Stimulated activated CD8-positive, alpha-beta memory T cell treated with anti-CD3 and anti-CD28 coated beads, Interleukin-7, amount 100 ng/mL, for 4 hours (primary cell): ENCODE results near the gene YRDC.

Experiments
- DNase-seq, 2 donors: peaks; one replicate each; pipeline ENCODE4 v3.0.0-alpha.2; 2020; ENCODE audit warnings: low read depth in 2 of 2

The YRDC gene, protein sequence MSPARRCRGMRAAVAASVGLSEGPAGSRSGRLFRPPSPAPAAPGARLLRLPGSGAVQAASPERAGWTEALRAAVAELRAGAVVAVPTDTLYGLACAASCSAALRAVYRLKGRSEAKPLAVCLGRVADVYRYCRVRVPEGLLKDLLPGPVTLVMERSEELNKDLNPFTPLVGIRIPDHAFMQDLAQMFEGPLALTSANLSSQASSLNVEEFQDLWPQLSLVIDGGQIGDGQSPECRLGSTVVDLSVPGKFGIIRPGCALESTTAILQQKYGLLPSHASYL

DNA sequence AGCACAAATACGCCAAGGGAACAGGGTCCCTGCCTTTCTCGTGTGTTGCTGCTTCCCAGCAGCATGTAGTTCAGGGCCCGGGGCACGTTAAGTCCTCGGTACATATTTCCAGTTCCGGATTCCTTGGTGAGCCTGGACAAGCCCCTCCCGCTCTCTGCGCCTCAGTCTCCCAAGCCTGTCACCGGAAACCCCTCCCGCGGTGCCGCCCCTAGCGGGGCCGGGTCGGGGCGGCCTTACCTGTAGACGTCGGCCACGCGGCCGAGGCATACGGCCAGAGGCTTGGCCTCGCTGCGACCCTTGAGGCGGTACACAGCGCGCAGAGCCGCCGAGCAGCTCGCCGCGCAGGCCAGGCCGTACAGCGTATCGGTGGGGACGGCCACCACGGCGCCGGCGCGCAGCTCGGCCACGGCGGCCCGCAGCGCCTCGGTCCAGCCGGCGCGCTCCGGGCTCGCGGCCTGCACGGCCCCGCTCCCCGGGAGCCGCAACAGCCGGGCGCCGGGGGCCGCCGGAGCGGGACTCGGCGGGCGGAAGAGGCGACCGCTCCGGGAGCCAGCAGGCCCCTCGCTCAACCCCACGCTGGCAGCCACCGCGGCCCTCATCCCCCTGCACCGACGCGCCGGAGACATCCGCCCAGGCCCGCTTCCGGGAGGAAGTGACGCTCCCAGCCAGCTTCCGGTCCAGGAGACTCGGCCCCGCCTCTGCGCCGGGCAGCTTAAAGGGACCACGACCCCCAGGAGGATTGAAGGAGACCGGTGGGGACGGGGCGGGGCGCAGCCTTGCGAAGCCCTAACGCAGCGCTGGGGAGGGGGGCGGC, at the start of gene YRDC, which contains the start of gene C1orf122:
Gene YRDC (minus strand): TSS at position 654 of the 814 bp plus-strand sequence. CDS start 28 bp downstream, at position 626.
Gene C1orf122 (plus strand): TSS at position 236 of the 814 bp plus-strand sequence. CDS start 615 bp downstream, outside the sequence.
- peak; percentile 86 to 92 for DNase-seq

- no peak for DNase-seq
Observed at GRCh38 chr1:37854406-37854805, 46.4 kb upstream of the YRDC start.

DNA sequence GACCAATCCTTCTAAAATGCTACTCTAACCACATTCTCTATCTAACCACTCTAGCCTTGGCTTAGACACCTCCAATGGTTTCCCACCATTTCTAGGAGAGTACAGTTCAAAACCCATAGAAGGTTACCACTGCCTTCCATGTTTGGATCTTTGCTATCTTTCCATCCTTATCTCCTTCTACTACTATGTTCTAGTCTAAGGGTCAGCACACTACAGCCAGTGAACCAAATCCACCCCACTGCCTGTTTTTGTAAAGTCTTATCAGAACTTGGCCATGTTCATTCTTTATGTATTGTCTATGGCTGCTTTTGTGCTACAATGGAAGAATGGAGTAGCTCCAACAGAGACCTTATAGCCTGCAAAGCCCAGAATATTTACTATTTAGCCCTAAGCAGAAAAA, 45.1 kb upstream of the YRDC start:
- no peak for DNase-seq

- no peak for DNase-seq
Observed at GRCh38 chr1:37851782-37852210, 43.8 kb upstream of the YRDC start.

DNA sequence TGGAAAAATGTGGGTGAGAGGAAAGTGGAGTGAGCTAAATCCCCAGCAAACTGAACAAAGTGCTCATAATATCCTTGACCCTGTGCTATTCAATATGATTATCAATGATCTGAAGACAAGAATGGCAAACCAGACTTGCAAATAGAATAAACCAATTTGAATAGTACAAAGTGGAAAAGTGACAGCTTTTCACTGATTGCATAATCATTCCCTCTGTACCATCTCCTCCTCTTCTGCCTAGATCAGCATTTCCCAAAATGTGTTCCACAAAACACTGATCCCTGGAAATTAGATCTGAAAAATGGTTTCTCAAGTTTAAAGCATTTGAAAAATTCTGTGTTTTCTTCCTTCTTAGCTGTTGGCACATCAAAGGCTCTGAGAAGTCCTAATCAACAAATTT, 43.3 kb upstream of the YRDC start:
- no peak for DNase-seq

- DNase-seq = no peak
Observed at GRCh38 chr1:37850352-37850955, 42.4 kb upstream of the YRDC start.

- no peak for DNase-seq
Observed at GRCh38 chr1:37849480-37849879, 41.5 kb upstream of the YRDC start.

DNA sequence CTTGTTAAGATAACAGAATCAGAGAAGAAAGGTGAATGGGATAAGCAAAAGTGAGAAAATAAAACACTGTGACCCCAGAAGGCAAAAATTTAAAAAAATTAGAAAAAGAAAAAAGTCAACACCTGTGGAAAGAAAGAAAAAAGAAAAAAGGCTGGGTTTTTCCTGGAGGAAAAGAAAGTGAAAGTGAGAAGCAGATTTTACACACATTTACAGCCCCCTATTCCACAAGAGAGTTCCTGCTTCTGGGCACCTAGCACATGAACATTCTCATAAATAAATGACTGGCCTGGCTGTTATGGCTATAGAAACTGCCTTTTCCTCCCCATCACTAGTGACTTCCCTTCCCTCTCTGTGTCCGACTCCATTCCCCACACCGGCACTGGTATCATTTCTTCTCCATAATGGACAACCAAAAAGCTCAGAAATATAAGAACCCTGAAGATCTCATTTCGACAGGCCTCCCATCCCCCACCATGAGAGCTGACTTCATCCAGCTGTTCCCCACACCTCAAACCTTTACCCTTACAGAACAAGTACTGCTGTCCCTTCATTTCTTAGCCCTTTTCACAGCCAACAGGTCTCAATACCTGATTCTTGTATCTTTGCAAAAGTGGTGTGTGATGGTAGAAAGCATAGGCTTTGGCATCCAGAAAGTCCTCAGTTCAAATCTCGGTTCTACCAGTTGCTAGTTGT, 38.8 kb upstream of the YRDC start:
- DNase-seq = no peak

DNA sequence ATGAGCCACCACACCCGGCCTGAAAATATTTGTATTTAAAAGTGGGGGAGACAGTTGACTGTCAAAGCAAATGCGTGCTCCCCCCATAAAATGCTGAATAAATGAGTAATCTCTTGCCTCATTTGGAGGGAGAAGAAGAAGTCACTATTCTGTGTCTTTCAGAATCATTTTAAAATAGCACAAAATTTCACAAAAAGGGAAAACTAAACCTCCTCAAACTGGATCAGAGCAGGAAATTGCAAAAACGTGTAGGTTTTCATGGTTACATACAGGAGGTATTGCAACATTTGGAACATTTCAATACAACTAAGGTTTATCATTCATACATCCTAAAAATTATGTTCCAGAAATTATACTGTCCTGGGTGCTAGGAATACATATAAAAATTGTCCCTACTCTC, 37.8 kb upstream of the YRDC start:
- DNase-seq = no peak

GRCh38 chr1:37845049-37845646, 37.1 kb upstream of the YRDC start:
- no peak for DNase-seq

DNA sequence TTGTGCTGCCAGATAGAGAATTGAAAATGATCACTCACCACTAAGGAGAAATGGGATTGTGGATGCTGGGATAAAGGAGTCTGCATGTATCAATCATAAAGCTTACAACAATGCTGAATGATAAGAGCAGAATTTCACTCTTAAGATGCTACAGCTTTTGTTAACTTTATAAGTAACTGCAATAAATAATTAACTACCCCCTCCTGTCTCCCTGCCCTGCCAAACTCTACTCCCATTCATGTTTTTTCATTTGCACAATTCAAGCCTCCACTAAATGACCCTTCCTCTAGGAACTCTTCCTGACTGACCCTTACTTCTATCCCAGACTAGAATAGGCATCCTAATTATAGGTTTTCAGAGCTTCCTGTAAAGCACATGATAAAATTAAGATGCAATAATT, 36.5 kb upstream of the YRDC start:
- DNase-seq = no peak

DNA sequence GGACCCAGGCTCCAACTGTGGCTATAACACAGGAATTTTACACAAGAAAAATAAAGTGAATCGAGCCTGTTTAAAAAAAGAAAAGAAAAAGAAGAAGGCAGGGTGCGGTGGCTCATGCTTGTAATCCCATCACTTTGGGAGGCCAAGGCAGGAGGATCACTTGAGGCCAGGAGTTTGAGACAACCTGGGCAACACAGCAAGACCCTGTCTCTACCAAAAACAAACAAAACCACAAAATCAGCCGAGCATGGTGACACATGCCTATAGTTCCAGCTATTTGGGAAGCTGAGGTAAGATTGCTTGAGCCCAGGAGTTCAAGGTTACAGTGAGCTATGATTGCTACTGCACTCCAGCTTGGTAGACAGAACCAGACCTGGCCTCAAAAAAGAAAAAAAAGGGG, 33.6 kb upstream of the YRDC start:
- no peak for DNase-seq

DNA sequence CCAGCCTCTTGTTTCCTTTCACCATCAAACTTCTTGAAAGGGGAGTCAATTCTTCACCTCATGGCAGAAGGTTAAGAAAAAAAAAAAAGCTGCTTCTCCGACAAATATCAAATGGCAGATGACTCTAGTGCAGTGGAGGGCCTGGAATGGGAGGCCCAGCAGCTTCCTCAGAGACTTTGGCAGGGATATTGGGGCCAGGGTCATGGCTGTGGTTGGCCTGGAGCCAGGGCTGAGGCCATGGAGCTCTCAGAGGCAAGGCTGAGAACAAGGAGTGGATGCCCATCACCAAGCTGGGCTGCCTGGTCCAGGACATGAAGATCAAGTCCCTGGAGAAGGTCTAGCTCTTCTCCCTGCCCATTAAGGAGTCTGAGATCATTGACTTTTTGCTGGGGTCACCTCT, 32.7 kb upstream of the YRDC start:
- DNase-seq = no peak

GRCh38 chr1:37839676-37840075, 31.7 kb upstream of the YRDC start:
- DNase-seq = no peak

GRCh38 chr1:37836788-37837187, 28.8 kb upstream of the YRDC start:
- DNase-seq = no peak

- no peak for DNase-seq
Observed at GRCh38 chr1:37831809-37832208, 23.8 kb upstream of the YRDC start.

DNA sequence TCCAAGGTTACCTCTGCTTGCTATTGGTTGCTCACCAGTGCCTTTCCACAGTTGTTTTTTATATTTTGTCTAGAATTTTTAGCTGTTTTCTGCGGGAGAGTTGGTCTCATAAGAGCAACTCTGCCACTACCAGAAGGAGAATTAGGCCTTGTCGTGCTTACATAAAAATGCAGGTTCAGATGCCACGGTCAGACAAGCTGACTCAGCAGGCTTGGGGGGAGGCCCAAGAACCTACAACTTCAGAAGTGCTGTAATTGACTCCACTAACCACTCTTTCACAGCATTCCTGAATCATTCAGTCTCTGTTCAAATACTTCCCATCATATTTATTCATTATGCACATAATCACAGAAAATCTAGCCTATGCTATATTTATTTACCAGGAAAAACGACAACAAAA, 23.1 kb upstream of the YRDC start:
- DNase-seq = no peak

DNA sequence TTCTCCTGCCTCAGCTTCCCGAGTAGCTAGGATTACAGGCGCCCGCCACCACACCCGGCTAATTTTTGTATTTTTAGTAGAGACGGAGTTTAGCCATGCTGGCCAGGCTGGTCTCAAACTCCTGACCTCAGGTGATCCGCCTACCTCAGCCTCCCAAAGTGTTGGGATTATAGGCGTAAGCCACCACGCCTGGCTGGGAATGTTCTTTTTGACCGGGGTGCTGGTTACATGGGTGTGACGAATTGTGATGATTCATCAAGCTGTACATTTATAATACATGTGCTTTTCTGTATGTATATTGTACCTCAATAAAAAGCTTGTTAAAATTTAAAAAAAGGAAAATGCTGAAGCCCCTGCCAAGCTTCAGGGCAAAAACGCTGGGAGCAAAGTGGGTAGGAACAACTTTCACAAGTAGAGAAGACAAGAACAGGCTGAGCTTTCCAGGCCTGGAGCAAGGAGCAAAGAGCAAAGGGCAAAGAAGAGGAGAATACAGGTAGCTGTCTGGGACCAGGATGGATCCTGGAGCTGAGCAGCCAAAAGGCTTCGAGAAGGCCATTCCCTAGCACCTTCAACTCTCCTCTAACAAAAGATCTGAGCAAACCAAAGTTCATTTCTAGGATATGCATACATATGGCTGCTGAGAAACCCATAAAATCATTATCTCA, 20.5 kb upstream of the YRDC start:
- no peak for DNase-seq

DNA sequence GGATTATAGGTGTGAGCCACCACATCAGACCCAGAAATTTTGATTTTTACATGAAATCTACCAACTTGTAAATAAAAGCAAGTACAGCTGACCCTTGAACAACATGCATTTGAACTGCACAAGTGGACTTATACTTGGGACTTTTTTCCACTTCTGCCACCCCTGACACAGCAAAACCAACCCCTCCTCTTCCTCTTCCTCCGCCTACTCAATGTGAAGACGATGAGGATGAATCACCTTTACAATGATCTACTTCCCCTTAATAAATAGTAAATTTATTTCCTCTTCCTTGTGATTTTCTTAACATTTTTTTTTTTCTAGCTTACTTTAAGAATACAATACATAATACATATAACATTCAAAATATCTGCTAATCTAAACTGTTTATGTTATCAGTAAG, 17.5 kb upstream of the YRDC start:
- no peak for DNase-seq

DNA sequence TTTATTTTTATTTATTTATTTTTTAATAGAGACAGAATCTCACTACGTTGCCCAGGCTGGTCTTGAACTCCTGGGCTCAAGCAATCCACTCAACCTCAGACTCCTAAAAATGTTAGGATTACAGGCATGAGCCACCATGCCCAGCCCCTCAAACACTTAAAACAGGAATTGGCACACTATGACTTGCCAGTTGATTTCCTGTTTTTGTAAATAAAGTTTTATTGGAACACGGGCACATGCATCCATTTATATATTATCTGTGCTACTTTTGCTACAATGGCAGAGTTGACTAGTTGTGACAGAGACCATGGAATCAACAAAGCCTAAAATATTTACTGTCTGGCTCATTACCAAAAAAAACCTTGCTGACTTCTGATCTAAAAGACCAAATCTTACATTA, 16.0 kb upstream of the YRDC start:
- DNase-seq = no peak
